ENCODE data around the gene EVC2. TPM values are rescaled to one million over a fixed set of nuclear protein-coding genes. Genes with fewer than 3 reads are reported as not detected.

Gene EVC2
- total RNA-seq, 2 donors from 2014 or later = 21.4 to 24.2 TPM

- peaks cover 35% of the 10 kb centered on the region for H3K36me3 ChIP-seq
- H3K9me3 ChIP-seq = no peaks in the 10 kb centered on the region
- no peaks in the 10 kb centered on the region for H3K27me3 ChIP-seq (replicated peaks; ENCODE audit: insufficient read depth)
- no peaks in the 10 kb centered on the region for H3K4me1 ChIP-seq (ENCODE audit: control insufficient read depth in 1 of 2, low read depth in 2 of 2)
- H3K4me3 ChIP-seq = no peak overlapping the region
- ATAC-seq (ENCODE audit: insufficient number of reproducible peaks, low FRiP score, low read depth) (no peak), DNase-seq (ENCODE audit: low spot score) (no peak)
- no peak for TF ChIP-seq CTCF (IDR thresholded peaks at IDR 0.05)
- no peak overlapping the region for H3K27ac ChIP-seq
These were observed 140.0 kb downstream of the EVC2 start for GRCh38 chr4:5568336-5568735.

DNA sequence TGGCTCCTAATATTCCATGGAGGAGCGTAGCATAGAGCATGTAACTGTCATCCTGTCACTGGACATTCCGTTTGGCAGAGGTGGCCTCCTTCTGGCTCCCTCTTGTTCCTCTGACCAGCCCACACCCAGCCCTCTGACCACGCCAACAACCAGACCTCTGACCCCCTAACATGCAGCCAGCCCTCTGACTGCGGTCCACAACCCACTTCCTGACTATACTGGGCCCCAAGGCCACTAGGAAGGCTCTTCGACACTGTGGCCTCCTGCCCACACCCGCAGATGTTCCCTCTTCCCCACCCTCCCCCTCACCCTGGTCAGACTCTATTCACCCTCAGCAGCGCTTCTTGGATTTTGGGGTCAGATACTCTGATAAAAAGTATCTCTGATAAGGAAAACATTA, 141.4 kb downstream of the EVC2 start:
- Histone ChIP-seq H3K27me3 (replicated peaks; ENCODE audit: insufficient read depth) (no peaks in the 10 kb centered on the region), H3K4me1 (ENCODE audit: control insufficient read depth in 1 of 2, low read depth in 2 of 2) (no peaks in the 10 kb centered on the region), H3K9me3 (no peaks in the 10 kb centered on the region), H3K4me3 (no peak overlapping the region), H3K27ac (no peak overlapping the region), H3K36me3 (peaks cover 36% of the 10 kb centered on the region)
- DNase-seq (ENCODE audit: low spot score) (no peak), ATAC-seq (ENCODE audit: insufficient number of reproducible peaks, low FRiP score, low read depth) (no peak)
- TF ChIP-seq CTCF (IDR thresholded peaks at IDR 0.05) = no peak

- Histone ChIP-seq H3K27ac (no peak overlapping the region), H3K4me3 (no peak overlapping the region), H3K4me1 (ENCODE audit: control insufficient read depth in 1 of 2, low read depth in 2 of 2) (no peaks in the 10 kb centered on the region), H3K27me3 (replicated peaks; ENCODE audit: insufficient read depth) (no peaks in the 10 kb centered on the region), H3K36me3 (peaks cover 36% of the 10 kb centered on the region), H3K9me3 (no peaks in the 10 kb centered on the region)
- ATAC-seq (ENCODE audit: insufficient number of reproducible peaks, low FRiP score, low read depth) (no peak), DNase-seq (ENCODE audit: low spot score) (no peak)
- no peak for TF ChIP-seq CTCF (IDR thresholded peaks at IDR 0.05)
These were observed 141.8 kb downstream of the EVC2 start for GRCh38 chr4:5566526-5566925.

- TF ChIP-seq CTCF (IDR thresholded peaks at IDR 0.05) = no peak
- H3K27me3 ChIP-seq (replicated peaks; ENCODE audit: insufficient read depth) = no peaks in the 10 kb centered on the region
- no peak overlapping the region for H3K4me3 ChIP-seq
- H3K4me1 ChIP-seq (ENCODE audit: control insufficient read depth in 1 of 2, low read depth in 2 of 2) = no peaks in the 10 kb centered on the region
- ATAC-seq (ENCODE audit: insufficient number of reproducible peaks, low FRiP score, low read depth) (no peak), DNase-seq (ENCODE audit: low spot score) (no peak)
- H3K27ac ChIP-seq = no peak overlapping the region
- H3K9me3 ChIP-seq = no peaks in the 10 kb centered on the region
- H3K36me3 ChIP-seq = peaks cover 30% of the 10 kb centered on the region
These were observed 144.5 kb downstream of the EVC2 start for GRCh38 chr4:5563856-5564255.

DNA sequence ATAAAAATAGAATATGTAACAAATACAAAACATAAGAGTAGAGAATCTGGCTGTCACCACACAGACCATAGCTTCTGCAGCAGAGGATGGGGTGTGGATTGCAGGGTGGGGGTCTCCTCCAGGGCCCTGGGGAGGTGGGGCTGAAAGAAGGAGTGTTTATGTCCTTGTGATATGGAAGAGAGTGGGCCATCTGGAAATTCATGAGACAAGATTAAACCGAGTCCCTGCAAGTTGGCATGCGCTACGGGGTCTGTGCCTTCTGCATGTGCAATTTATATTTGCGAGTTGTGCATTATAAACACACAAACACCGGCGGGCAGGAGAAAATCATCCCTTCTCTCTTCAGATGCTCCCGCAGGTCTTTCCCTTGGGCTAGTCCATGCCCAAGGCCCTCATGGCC, 145.9 kb downstream of the EVC2 start:
- Histone ChIP-seq H3K27ac (no peak overlapping the region), H3K4me3 (no peak overlapping the region), H3K36me3 (peaks cover 30% of the 10 kb centered on the region), H3K4me1 (ENCODE audit: control insufficient read depth in 1 of 2, low read depth in 2 of 2) (no peaks in the 10 kb centered on the region), H3K9me3 (no peaks in the 10 kb centered on the region), H3K27me3 (replicated peaks; ENCODE audit: insufficient read depth) (no peaks in the 10 kb centered on the region)
- TF ChIP-seq CTCF (IDR thresholded peaks at IDR 0.05) = no peak
- ATAC-seq (ENCODE audit: insufficient number of reproducible peaks, low FRiP score, low read depth) (no peak), DNase-seq (ENCODE audit: low spot score) (no peak)
